Measurements from ENCODE around the gene SMIM35.

Gene SMIM35

DNA sequence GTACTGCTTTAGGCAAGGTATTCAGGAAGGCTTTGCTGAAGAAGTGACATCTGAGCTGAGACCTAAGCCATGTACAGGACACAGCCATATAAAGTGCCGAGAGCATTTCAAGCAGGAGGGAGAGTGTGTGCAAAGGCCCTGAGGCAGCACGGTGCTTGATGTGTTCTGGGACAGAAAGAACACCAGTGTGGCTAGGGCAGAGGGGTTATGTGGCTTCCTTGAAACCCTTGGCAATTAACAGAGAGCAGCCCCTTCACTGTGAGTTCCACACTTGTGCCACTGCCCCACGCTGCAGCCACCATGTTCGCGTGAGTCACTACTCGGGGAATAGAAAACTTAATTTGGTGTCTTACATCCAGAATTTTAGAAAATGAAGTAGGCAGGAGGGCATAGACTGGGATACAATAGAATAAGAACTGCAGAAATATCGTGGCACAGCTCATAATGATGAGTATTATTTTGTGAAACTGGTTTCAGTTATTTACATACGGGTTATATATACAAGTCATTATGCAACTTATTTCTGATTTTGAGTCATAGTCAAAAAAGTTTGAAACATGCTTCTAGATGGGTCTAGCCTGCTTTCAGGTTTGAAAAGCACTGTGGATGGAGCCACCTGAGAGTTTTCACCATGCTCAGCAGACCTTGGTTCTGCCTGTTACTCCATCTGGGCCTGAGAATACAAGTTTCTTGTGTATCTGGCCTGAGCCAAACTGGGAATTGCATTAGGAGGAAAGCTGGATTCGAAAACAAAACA, 88.8 kb downstream of the SMIM35 start:
- Histone ChIP-seq H2AFZ (ENCODE audit: low read depth, low read length) (no peak overlapping the region), H3K79me2 (ENCODE audit: low read length) (peaks cover 68% of the 10 kb centered on the region), H3K27ac (ENCODE audit: low read length) (peak overlapping the region; percentile 95), H3K36me3 (replicated peaks; ENCODE audit: low read depth, low read length) (peaks cover 96% of the 10 kb centered on the region), H3K27me3 (ENCODE audit: low read depth, low read length) (no peaks in the 10 kb centered on the region), H3K9ac (ENCODE audit: low read length) (peak overlapping the region; percentile 72), H3K9me3 (ENCODE audit: insufficient read depth, low read length) (no peaks in the 10 kb centered on the region), H3K4me2 (ENCODE audit: low read length) (peak overlapping the region; percentile 46), H3K4me1 (ENCODE audit: low read length) (peaks cover 98% of the 10 kb centered on the region), H3K4me3 (ENCODE audit: low read length) (peak overlapping the region; percentile 17), H4K20me1 (ENCODE audit: insufficient read depth, low read length) (peaks cover 37% of the 10 kb centered on the region)
- TF ChIP-seq EZH2phosphoT487 (IDR thresholded peaks at IDR 0.05; ENCODE audit: low read depth) (no peak), CTCF (IDR thresholded peaks at IDR 0.05; ENCODE audit: low read depth, low read length) (no peak)

DNA sequence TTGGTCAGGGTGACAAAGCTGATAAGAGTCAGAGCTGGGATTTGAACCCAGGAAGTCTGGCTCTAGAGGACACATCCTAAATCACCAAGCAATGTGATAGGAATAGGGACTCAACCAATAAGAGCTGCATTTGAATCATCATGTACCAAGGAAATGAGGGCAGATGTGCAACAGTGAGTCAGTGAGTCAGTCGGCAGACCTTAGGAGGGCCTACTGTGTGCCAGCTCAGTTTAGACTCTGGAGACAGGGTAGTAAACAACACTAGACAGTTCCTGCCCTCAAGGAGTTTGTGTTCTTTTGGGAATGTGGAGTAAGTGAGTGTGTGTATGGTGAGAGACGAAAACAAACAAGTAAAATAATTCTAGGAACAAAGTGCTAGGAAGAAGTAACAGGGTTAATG, 89.4 kb downstream of the SMIM35 start:
- Histone ChIP-seq H3K4me3 (ENCODE audit: low read length) (no peak overlapping the region), H3K4me1 (ENCODE audit: low read length) (peaks cover 98% of the 10 kb centered on the region), H4K20me1 (ENCODE audit: insufficient read depth, low read length) (peaks cover 43% of the 10 kb centered on the region), H3K27me3 (ENCODE audit: low read depth, low read length) (no peaks in the 10 kb centered on the region), H3K9ac (ENCODE audit: low read length) (peak overlapping the region; percentile 50), H3K27ac (ENCODE audit: low read length) (peak overlapping the region; percentile 95), H2AFZ (ENCODE audit: low read depth, low read length) (no peak overlapping the region), H3K36me3 (replicated peaks; ENCODE audit: low read depth, low read length) (peaks cover 96% of the 10 kb centered on the region), H3K4me2 (ENCODE audit: low read length) (peak overlapping the region; percentile 46), H3K79me2 (ENCODE audit: low read length) (peaks cover 74% of the 10 kb centered on the region), H3K9me3 (ENCODE audit: insufficient read depth, low read length) (no peaks in the 10 kb centered on the region)
- TF ChIP-seq CTCF (IDR thresholded peaks at IDR 0.05; ENCODE audit: low read depth, low read length) (no peak), EZH2phosphoT487 (IDR thresholded peaks at IDR 0.05; ENCODE audit: low read depth) (no peak)

- peak overlapping the region; percentile 6; the same call in 1 of the 2 replicates for H3K4me2 ChIP-seq (ENCODE audit: low read length)
- H3K4me3 ChIP-seq (ENCODE audit: low read length) = no peak overlapping the region
- no peaks in the 10 kb centered on the region for H3K9me3 ChIP-seq (ENCODE audit: insufficient read depth, low read length)
- no peaks in the 10 kb centered on the region for H3K27me3 ChIP-seq (ENCODE audit: low read depth, low read length)
- TF ChIP-seq EZH2phosphoT487 (IDR thresholded peaks at IDR 0.05; ENCODE audit: low read depth) (no peak), CTCF (IDR thresholded peaks at IDR 0.05; ENCODE audit: low read depth, low read length) (no peak)
- H3K79me2 ChIP-seq (ENCODE audit: low read length) = peaks cover 87% of the 10 kb centered on the region
- peaks cover 56% of the 10 kb centered on the region for H4K20me1 ChIP-seq (ENCODE audit: insufficient read depth, low read length)
- no peak overlapping the region for H2AFZ ChIP-seq (ENCODE audit: low read depth, low read length)
- peaks cover 98% of the 10 kb centered on the region for H3K4me1 ChIP-seq (ENCODE audit: low read length)
- no peak overlapping the region for H3K9ac ChIP-seq (ENCODE audit: low read length)
- peak overlapping the region; percentile 95 for H3K27ac ChIP-seq (ENCODE audit: low read length)
- peaks cover 96% of the 10 kb centered on the region for H3K36me3 ChIP-seq (replicated peaks; ENCODE audit: low read depth, low read length)
Measured at GRCh38 chr11:117996058-117996457, 90.7 kb downstream of the SMIM35 start.

DNA sequence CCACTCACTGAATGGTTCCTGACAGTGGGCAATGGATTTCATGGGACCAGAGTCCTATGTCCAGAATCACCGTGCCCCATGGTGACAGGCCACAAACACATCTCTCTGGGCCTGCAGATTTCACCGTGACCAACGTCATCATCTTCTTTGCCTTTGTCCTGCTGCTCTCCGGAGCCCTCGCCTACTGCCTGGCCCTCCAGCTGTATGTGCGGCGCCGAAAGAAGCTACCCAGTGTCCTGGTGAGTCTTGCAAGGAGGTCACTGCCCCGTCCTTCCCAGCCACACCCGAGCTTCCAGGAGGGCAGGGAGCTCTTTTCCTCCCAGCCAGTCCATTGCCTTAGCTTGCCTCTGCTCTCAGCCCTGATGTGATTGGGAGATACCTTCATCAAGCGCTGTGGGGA, 91.3 kb downstream of the SMIM35 start:
- H3K27me3 ChIP-seq (ENCODE audit: low read depth, low read length) = no peaks in the 10 kb centered on the region
- peaks cover 61% of the 10 kb centered on the region for H4K20me1 ChIP-seq (ENCODE audit: insufficient read depth, low read length)
- TF ChIP-seq EZH2phosphoT487 (IDR thresholded peaks at IDR 0.05; ENCODE audit: low read depth) = no peak
- TF ChIP-seq CTCF (IDR thresholded peaks at IDR 0.05; ENCODE audit: low read depth, low read length) = no peak
- no peaks in the 10 kb centered on the region for H3K9me3 ChIP-seq (ENCODE audit: insufficient read depth, low read length)
- H3K36me3 ChIP-seq (replicated peaks; ENCODE audit: low read depth, low read length) = peaks cover 95% of the 10 kb centered on the region
- peaks cover 99% of the 10 kb centered on the region for H3K4me1 ChIP-seq (ENCODE audit: low read length)
- no peak overlapping the region for H3K4me3 ChIP-seq (ENCODE audit: low read length)
- H3K9ac ChIP-seq (ENCODE audit: low read length) = no peak overlapping the region
- H2AFZ ChIP-seq (ENCODE audit: low read depth, low read length) = no peak overlapping the region
- H3K4me2 ChIP-seq (ENCODE audit: low read length) = peak overlapping the region; percentile 6; the same call in 1 of the 2 replicates
- peaks cover 90% of the 10 kb centered on the region for H3K79me2 ChIP-seq (ENCODE audit: low read length)
- peak overlapping the region; percentile 95 for H3K27ac ChIP-seq (ENCODE audit: low read length)
